ENCODE results near the gene HNRNPF.
"Not testable (repeated sequence)": the region's sequence is repeated elsewhere in the genome, so short reads cannot be mapped to it uniquely, and the experiment has no call there.

Gene HNRNPF, protein sequence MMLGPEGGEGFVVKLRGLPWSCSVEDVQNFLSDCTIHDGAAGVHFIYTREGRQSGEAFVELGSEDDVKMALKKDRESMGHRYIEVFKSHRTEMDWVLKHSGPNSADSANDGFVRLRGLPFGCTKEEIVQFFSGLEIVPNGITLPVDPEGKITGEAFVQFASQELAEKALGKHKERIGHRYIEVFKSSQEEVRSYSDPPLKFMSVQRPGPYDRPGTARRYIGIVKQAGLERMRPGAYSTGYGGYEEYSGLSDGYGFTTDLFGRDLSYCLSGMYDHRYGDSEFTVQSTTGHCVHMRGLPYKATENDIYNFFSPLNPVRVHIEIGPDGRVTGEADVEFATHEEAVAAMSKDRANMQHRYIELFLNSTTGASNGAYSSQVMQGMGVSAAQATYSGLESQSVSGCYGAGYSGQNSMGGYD

DNA sequence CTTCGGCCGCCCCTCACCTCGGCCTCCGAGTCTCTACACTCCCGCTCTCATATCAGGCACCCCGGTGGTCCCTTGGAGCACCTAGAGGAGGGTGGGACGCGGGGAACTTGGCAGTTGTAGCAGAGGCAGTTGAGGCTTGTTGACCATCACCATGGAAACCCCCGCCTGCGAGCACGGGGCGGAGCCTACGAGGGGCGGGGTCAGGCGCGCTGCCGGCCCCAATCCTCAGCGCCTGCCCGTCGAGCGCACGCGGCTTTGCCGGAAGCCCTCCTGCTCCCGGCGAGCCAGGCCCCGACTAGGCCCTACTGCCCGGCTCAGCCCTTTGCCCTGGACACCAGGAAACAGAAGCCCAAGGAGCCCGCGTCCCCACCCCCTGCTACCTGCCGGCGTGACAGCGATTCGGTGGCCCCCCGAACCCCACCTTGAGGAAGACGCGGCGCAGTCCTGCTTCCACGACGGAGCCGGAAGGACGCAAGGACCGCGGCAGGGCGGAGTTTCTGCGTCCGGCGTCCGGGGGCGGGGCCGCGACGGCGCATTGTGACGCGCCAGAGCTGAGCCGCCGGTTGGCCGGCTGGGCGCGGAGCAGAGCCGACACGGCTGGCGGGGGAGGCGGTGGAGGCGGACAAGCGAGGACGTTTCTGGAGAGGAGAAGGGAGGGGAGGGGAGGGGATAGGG lies at the start of gene HNRNPF:
HNRNPF (minus strand) TSS at position 477 of the 675 bp plus-strand sequence. CDS start 21,302 bp downstream, outside the sequence.
- H3K36me3 ChIP-seq (ENCODE audit: low read length): peaks cover 7% of the 10 kb centered on the region; the same call in 1 of the 2 replicates
- peak within 1 kb of the TSS; percentile 86 for H3K4me3 ChIP-seq (ENCODE audit: insufficient read depth, low read length, poor library complexity, severe bottlenecking)
- H3K79me2 ChIP-seq (ENCODE audit: insufficient read depth, low read length): peaks cover 54% of the 10 kb centered on the region
- no peaks in the 10 kb centered on the region for H3K9me3 ChIP-seq (ENCODE audit: insufficient read depth, low read length)
- H3K9ac ChIP-seq (ENCODE audit: low read length): peak within 1 kb of the TSS; percentile 100
- TF ChIP-seq EZH2phosphoT487 (conservative IDR thresholded peaks at IDR 0.05; ENCODE audit: low read length): no peak
- TF ChIP-seq, protein P1, sequence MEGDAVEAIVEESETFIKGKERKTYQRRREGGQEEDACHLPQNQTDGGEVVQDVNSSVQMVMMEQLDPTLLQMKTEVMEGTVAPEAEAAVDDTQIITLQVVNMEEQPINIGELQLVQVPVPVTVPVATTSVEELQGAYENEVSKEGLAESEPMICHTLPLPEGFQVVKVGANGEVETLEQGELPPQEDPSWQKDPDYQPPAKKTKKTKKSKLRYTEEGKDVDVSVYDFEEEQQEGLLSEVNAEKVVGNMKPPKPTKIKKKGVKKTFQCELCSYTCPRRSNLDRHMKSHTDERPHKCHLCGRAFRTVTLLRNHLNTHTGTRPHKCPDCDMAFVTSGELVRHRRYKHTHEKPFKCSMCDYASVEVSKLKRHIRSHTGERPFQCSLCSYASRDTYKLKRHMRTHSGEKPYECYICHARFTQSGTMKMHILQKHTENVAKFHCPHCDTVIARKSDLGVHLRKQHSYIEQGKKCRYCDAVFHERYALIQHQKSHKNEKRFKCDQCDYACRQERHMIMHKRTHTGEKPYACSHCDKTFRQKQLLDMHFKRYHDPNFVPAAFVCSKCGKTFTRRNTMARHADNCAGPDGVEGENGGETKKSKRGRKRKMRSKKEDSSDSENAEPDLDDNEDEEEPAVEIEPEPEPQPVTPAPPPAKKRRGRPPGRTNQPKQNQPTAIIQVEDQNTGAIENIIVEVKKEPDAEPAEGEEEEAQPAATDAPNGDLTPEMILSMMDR (IDR thresholded peaks at IDR 0.05; ENCODE audit: insufficient read depth, low read length, poor library complexity, severe bottlenecking): no peak
- peaks cover 32% of the 10 kb centered on the region for H3F3A ChIP-seq (ENCODE audit: insufficient read depth)
- no peaks in the 10 kb centered on the region for H3K9me2 ChIP-seq (replicated peaks; ENCODE audit: insufficient read depth, low read length)
- H3K27me3 ChIP-seq (ENCODE audit: low read length): no peaks in the 10 kb centered on the region
- H4K20me1 ChIP-seq (ENCODE audit: low read depth, low read length): 0 out of 2 replicates have a peak, but pooled peaks cover 10% of the 10 kb centered on the region
- no peak within 1 kb of the TSS for H2AFZ ChIP-seq (ENCODE audit: low read depth, low read length, severe bottlenecking)
- peak within 1 kb of the TSS; percentile 78 for H3K4me2 ChIP-seq (ENCODE audit: low read depth, low read length, poor library complexity, severe bottlenecking)
- H3K27ac ChIP-seq (ENCODE audit: low read depth, low read length): peak within 1 kb of the TSS; percentile 96

GRCh38 chr10:43458227-43458626 lies 49.2 kb upstream of the HNRNPF start:
- TF ChIP-seq, protein P1 (IDR thresholded peaks at IDR 0.05; ENCODE audit: insufficient read depth, low read length, poor library complexity, severe bottlenecking): no peak
- TF ChIP-seq EZH2phosphoT487 (conservative IDR thresholded peaks at IDR 0.05; ENCODE audit: low read length): no peak
- no peaks in the 10 kb centered on the region for H3K9me3 ChIP-seq (ENCODE audit: insufficient read depth, low read length)
- H3K27me3 ChIP-seq (ENCODE audit: low read length): no peaks in the 10 kb centered on the region

GRCh38 chr10:43456561-43456960 lies 47.6 kb upstream of the HNRNPF start:
- H3K4me3 ChIP-seq (ENCODE audit: insufficient read depth, low read length, poor library complexity, severe bottlenecking): not testable (repeated sequence)
- peak overlapping the region; percentile 94 for H2AFZ ChIP-seq (ENCODE audit: low read depth, low read length, severe bottlenecking)

More at GRCh38 chr10:43458227-43458626, 49.2 kb upstream of the HNRNPF start:
- Histone ChIP-seq H4K20me1 (ENCODE audit: low read depth, low read length) (no peaks in the 10 kb centered on the region), H3K4me2 (ENCODE audit: low read depth, low read length, poor library complexity, severe bottlenecking) (no peak overlapping the region), H3F3A (ENCODE audit: insufficient read depth) (peaks cover 21% of the 10 kb centered on the region), H3K27ac (ENCODE audit: low read depth, low read length) (no peak overlapping the region), H3K9me2 (replicated peaks; ENCODE audit: insufficient read depth, low read length) (no peaks in the 10 kb centered on the region), H3K4me3 (ENCODE audit: insufficient read depth, low read length, poor library complexity, severe bottlenecking) (no peak overlapping the region), H2AFZ (ENCODE audit: low read depth, low read length, severe bottlenecking) (no peak overlapping the region), H3K79me2 (ENCODE audit: insufficient read depth, low read length) (0 out of 2 replicates have a peak, but pooled peaks cover 4% of the 10 kb centered on the region), H3K36me3 (ENCODE audit: low read length) (no peaks in the 10 kb centered on the region), H3K9ac (ENCODE audit: low read length) (no peak overlapping the region)

GRCh38 chr10:43454025-43454424 lies 45.0 kb upstream of the HNRNPF start:
- Histone ChIP-seq H3K27ac (ENCODE audit: low read depth, low read length) (peak overlapping the region; percentile 98), H3K4me3 (ENCODE audit: insufficient read depth, low read length, poor library complexity, severe bottlenecking) (peak overlapping the region; percentile 70), H3F3A (ENCODE audit: insufficient read depth) (peaks cover 47% of the 10 kb centered on the region), H3K9ac (ENCODE audit: low read length) (peak overlapping the region; percentile 70), H3K4me2 (ENCODE audit: low read depth, low read length, poor library complexity, severe bottlenecking) (peak overlapping the region; percentile 83)
- not testable (repeated sequence) for H3K36me3 ChIP-seq (ENCODE audit: low read length); H3K9me2 ChIP-seq (replicated peaks; ENCODE audit: insufficient read depth, low read length); H4K20me1 ChIP-seq (ENCODE audit: low read depth, low read length); H3K9me3 ChIP-seq (ENCODE audit: insufficient read depth, low read length); H3K27me3 ChIP-seq (ENCODE audit: low read length); H2AFZ ChIP-seq (ENCODE audit: low read depth, low read length, severe bottlenecking); H3K79me2 ChIP-seq (ENCODE audit: insufficient read depth, low read length)

More at GRCh38 chr10:43456561-43456960, 47.6 kb upstream of the HNRNPF start:
- H3K79me2 ChIP-seq (ENCODE audit: insufficient read depth, low read length); H3K9me3 ChIP-seq (ENCODE audit: insufficient read depth, low read length); H3K9me2 ChIP-seq (replicated peaks; ENCODE audit: insufficient read depth, low read length); H4K20me1 ChIP-seq (ENCODE audit: low read depth, low read length); H3K27me3 ChIP-seq (ENCODE audit: low read length); H3K36me3 ChIP-seq (ENCODE audit: low read length): not testable (repeated sequence)
- Histone ChIP-seq H3K4me2 (ENCODE audit: low read depth, low read length, poor library complexity, severe bottlenecking) (peak overlapping the region; percentile 70), H3F3A (ENCODE audit: insufficient read depth) (peaks cover 36% of the 10 kb centered on the region), H3K9ac (ENCODE audit: low read length) (peak overlapping the region; percentile 70), H3K27ac (ENCODE audit: low read depth, low read length) (0 out of 2 replicates have a peak overlapping the region, but pooled peaks have one; percentile 74)
